ENCODE measurements around the gene HSD11B2.

Gene HSD11B2

DNA sequence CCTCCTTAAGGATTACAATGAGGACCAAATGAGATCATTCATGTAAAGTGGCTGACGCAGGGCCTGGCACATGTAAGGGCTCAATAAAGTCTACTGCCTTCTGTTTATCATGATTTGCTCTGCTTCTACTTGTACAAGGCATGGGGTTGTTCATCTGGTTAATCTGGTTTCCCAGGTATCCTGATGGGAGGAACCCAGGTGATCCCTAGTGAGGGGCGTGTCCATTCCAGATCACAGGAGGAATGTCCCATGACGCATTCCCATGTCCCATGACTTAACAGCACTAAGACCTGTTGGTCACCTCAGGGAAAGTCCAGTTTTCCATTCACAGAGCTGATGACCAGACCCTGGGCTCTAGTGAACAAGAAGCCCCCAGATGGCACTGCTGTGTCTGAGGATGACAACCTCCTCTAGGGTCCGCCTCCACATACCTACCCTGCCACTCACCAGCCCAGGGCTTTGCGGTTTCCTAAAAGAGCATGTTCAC lies 26.1 kb upstream of the HSD11B2 start:
- H3K4me2 ChIP-seq (ENCODE audit: low read length), result peak overlapping the region; percentile 0
- peak overlapping the region; percentile 7 for H3K27ac ChIP-seq
- H3K9ac ChIP-seq, result no peak overlapping the region

DNA sequence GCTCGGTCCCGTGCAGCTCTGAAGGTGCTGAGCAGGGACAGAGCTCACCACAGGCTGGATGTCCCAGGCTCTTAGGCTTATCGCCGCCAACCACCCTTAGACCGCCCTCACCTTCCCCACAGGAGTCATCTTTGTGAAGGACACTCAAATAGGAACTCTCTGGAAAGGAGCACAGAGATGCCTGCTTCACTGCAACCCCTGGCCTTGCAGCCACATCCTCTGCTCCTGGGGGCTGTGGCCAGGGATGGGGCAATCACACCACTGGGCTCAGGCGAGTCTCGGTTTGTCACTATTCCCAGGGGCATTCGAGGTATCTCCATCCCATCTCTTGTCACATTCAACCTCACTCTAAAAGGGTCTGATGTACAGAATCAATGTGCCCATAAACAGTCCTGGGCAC lies 25.6 kb upstream of the HSD11B2 start:
- H3K9me3 ChIP-seq (ENCODE audit: control insufficient read depth, low read length), result no peaks in the 10 kb centered on the region
- no peak overlapping the region for H2AFZ ChIP-seq
- no peaks in the 10 kb centered on the region for H3K36me3 ChIP-seq (ENCODE audit: control insufficient read depth, insufficient read depth, low read length)
- no peak overlapping the region for H3K4me2 ChIP-seq (ENCODE audit: low read length)
- no peak overlapping the region for H3K9ac ChIP-seq
- no peaks in the 10 kb centered on the region for H3K79me2 ChIP-seq
- no peak overlapping the region for H3K27ac ChIP-seq
- H3K4me1 ChIP-seq, result peaks cover 13% of the 10 kb centered on the region
- no peak overlapping the region for H3K4me3 ChIP-seq (ENCODE audit: low read depth, low read length)
- TF ChIP-seq, protein P1, sequence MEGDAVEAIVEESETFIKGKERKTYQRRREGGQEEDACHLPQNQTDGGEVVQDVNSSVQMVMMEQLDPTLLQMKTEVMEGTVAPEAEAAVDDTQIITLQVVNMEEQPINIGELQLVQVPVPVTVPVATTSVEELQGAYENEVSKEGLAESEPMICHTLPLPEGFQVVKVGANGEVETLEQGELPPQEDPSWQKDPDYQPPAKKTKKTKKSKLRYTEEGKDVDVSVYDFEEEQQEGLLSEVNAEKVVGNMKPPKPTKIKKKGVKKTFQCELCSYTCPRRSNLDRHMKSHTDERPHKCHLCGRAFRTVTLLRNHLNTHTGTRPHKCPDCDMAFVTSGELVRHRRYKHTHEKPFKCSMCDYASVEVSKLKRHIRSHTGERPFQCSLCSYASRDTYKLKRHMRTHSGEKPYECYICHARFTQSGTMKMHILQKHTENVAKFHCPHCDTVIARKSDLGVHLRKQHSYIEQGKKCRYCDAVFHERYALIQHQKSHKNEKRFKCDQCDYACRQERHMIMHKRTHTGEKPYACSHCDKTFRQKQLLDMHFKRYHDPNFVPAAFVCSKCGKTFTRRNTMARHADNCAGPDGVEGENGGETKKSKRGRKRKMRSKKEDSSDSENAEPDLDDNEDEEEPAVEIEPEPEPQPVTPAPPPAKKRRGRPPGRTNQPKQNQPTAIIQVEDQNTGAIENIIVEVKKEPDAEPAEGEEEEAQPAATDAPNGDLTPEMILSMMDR (IDR thresholded peaks at IDR 0.05), result no peak
- no peaks in the 10 kb centered on the region for H3K27me3 ChIP-seq (ENCODE audit: control insufficient read depth, insufficient read depth, low read length)

More for the DNA sequence above, 26.1 kb upstream of the HSD11B2 start:
- Histone ChIP-seq H3K36me3 (ENCODE audit: control insufficient read depth, insufficient read depth, low read length) (no peaks in the 10 kb centered on the region), H3K9me3 (ENCODE audit: control insufficient read depth, low read length) (no peaks in the 10 kb centered on the region), H3K4me3 (ENCODE audit: low read depth, low read length) (no peak overlapping the region), H3K79me2 (no peaks in the 10 kb centered on the region), H2AFZ (no peak overlapping the region), H3K27me3 (ENCODE audit: control insufficient read depth, insufficient read depth, low read length) (no peaks in the 10 kb centered on the region), H3K4me1 (peaks cover 17% of the 10 kb centered on the region)
- TF ChIP-seq, protein P1 (IDR thresholded peaks at IDR 0.05), result no peak

DNA sequence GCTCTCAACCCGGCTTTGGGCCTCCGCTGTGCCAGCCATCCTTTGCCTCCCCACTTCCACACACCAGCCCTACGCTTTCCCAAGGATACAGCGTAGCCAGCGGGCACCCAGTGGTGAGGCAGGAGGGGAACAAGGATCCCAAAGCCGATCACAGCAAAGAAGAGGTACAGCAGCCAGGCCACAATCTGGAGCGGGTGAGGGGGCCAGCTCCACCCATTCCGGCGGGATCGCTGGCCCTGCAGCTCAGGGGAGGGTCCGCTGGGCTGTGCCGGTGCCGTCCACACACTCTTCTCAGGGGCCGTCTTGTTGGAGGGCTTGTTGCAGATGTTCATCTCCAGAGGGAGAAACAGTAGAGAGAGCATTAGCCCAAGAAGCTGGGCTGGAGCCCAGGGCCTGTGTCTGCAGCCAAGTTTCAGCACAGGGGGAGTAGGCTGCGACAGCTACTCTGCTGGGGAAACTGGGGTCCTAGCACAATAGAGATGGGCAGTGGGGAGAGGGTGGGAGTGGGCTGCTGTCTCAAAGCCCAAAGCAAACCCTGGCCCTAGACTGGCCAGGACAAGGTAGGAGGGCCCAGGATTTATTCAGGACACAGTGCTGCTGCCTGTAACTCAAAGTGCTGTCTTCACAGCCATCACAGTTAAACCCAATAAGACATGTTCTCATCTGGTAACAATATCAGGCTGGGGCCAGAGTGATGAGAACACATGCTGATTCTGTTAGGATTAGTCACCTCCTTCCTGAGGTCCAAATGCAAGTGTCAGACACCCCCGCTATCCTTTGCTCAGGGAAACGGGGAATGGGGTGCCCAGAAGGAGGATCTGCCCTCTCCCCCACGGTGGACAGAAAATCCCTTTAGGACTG lies 24.6 kb upstream of the HSD11B2 start:
- Histone ChIP-seq H3K27ac (no peak overlapping the region), H3K79me2 (no peaks in the 10 kb centered on the region), H3K36me3 (ENCODE audit: control insufficient read depth, insufficient read depth, low read length) (no peaks in the 10 kb centered on the region), H3K9ac (no peak overlapping the region), H3K4me1 (peaks cover 9% of the 10 kb centered on the region), H3K9me3 (ENCODE audit: control insufficient read depth, low read length) (no peaks in the 10 kb centered on the region), H3K4me2 (ENCODE audit: low read length) (no peak overlapping the region), H3K27me3 (ENCODE audit: control insufficient read depth, insufficient read depth, low read length) (no peaks in the 10 kb centered on the region), H3K4me3 (ENCODE audit: low read depth, low read length) (no peak overlapping the region), H2AFZ (no peak overlapping the region)
- TF ChIP-seq, protein P1 (IDR thresholded peaks at IDR 0.05), result no peak

DNA sequence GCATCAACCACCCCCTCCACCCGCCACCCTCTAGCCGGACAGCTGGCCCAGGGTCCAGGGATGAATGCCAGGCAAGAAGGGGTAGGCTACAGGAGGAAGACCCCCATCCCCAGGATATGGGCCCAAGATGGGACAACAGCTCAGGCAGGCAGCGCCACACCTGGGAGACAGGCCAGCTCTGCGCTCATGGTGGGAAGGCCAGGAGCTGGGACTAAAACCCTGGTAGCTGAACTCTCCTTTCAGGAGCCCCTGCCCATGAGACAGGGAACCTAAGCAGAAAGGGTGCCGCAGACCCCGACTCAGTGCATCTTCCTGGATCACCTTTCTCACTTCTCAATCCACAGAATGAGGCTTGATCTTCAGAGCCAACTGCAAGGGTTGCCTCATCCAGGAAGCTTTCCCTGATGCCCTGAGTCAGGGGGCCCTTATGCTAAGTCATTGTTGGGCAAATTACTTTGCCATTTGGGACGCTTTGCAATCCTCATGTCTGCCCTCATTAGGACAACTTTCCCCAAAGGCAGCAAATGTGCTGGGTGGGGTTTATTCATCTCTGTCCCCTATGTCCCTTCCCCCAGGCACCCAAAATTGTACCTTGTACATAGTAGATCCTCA lies 23.6 kb upstream of the HSD11B2 start:
- TF ChIP-seq, protein P1 (IDR thresholded peaks at IDR 0.05), result no peak
- Histone ChIP-seq H3K79me2 (no peaks in the 10 kb centered on the region), H3K9me3 (ENCODE audit: control insufficient read depth, low read length) (no peaks in the 10 kb centered on the region), H3K27me3 (ENCODE audit: control insufficient read depth, insufficient read depth, low read length) (no peaks in the 10 kb centered on the region), H3K27ac (no peak overlapping the region), H3K4me2 (ENCODE audit: low read length) (no peak overlapping the region), H3K4me1 (peaks cover 9% of the 10 kb centered on the region), H3K9ac (no peak overlapping the region), H2AFZ (no peak overlapping the region), H3K4me3 (ENCODE audit: low read depth, low read length) (no peak overlapping the region), H3K36me3 (ENCODE audit: control insufficient read depth, insufficient read depth, low read length) (no peaks in the 10 kb centered on the region)
